Measurements from ENCODE around the gene POR.
"Not testable (repeated sequence)": the region's sequence is repeated elsewhere in the genome, so short reads cannot be mapped to it uniquely, and the experiment has no call there.

POR gene

DNA sequence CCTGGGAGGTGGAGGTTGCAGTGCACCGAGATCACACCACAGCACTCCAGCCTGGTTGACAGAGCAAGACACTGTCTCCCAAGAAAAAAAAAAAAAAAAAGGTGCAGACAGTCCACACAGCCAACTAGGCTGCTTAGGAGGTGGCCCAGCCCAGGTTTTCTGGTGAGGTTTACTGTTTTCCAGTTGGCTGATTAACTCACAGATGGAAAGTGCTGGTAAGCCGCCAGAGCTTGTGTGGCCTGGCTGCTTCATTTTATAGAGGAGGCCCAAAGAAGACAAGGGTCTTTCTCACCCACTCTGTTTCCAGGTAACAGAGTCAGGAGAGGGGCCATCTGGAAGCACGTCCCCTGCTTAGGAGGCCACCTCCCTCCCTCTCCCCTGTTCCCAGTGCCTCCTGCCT, 29.9 kb upstream of the POR start:
- peak; percentile 23 for DNase-seq (ENCODE audit: low spot score)

DNA sequence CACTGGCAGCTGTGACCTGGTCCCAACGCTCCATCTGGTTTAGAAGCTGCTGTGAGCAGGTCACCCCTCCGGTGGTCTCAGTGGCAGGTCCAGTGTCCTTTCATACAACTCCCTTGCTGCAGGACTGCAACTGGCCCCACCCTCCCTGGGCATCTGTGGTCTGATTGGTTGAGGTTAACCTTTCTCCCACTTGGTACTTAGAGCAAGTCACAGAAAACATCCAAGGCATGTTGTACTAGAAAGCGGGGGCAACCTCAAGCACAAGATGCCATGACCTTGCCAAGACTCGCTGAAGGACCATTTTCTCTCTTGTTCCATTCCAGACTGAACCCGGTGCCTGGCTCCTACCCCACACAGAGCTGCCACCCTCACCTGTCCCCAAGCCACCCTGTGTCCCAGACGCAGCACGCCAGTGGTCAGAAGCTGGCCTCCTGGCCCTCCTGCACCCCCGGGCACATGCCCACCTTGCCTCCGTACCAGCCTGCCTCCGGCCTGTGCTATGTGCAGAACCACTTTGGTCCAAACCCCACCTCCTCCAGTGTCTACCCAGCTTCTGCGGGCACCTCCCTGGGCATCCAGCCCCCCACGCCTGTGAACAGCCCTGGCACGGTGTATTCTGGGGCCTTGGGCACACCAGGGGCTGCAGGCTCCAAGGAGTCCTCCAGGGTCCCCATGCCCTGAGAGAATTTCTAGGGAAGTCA, 27.1 kb upstream of the POR start:
- DNase-seq (ENCODE audit: low spot score) = no peak

DNA sequence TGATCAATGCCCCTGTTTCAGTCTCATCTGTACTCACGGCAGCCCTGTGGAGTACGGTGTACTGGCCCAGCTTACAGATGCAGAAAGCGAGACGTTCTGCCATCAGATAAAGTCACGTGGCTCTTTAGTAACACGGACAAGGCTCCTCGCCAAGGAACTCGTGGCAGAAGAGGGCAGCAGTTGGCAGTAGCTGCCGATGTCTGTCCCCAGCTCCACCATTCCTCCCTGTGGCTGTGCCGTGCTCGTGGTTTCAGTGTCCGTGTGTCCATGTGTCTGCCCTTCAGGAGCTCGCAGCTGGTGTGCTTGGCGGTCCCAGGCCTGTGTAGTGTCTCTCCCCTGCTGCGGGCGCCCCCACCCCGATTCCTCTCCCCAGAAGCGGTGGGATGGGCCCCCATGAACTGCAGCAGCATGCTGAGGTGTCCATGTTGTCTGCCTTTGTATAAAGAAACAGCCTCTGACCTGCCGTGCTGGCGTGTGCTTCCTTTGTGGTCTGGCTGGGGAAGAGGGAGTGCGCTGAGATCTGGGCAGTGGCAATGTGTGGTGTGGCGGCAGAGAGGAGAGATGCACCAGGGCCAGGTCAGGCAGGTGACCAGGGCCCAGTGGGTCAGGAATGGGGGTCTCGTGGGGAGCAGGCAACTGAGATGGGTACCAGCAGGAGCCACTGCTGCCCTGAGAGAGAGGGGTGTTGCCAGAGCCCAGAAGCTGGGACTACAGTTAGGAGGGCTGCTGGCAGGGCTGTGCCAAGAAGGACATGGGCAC, 26.3 kb upstream of the POR start:
- no peak for DNase-seq (ENCODE audit: low spot score)

DNA sequence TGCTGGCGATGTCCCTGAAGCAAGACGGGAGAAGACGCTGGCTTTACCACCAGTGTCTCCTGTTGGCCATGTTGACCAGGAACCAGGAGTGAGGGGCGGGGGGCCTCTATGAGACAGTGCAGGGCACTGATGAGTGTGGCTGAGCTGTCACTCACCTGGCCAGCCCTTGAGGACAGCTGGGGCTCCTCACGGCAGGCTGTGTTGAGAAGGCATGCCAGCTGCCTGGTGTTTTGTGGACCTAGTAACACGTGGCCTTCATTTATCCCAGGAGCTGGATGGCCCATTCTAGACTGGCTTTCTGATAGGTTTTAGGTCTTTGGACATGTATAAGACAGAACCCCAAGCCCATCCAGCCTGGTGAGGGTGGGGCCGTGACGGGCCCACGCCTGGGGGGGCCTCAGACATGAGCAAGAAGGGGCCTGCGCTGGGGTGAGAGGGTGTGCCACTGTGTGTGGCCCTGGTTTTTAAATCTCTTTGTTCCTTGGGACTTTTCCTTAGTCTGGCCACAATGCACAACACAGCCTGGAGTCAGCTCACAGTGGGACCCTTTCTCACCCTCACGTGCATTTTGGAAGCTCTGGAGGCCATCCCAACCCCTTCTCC, 25.6 kb upstream of the POR start:
- no peak for DNase-seq (ENCODE audit: low spot score)

DNA sequence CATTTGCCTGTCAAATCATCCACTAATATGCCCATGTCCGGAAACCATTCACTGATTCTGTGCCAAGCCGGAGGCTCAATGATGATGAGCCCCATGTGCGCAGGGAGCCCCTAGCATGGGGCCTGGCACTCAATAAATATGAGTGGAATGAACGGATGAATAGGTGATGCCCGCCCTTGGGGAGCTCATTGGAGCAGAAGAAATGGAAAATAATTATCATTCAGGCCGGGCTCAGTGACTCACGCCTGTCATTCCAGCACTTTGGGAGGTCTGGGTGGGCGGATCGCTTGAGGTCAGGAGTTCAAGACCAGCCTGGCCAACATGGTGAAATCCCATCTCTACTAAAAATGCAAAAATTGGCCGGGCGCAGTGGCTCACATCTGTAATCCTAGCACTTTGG, 25.1 kb upstream of the POR start:
- peak; percentile 23 for DNase-seq (ENCODE audit: low spot score)

DNA sequence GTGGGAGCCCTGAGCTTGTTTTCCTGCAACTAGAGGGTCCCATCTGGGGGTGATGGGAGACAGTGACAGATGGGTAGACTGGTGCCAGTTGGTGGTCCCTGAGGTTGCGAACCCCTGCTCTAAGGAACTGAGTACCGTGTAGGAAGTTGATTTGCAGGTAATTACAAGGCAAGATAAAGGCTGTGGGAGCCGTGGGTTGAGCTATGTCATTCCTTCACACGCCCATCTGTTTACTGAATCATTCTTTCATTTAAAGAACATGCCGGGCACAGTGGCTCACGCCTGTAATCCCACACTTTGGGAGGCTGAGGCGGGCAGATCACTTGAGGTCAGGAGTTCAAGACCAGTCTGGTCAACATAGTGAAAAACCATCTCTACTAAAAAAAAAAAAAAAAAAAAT, 23.7 kb upstream of the POR start:
- DNase-seq (ENCODE audit: low spot score) = not testable (repeated sequence)

DNA sequence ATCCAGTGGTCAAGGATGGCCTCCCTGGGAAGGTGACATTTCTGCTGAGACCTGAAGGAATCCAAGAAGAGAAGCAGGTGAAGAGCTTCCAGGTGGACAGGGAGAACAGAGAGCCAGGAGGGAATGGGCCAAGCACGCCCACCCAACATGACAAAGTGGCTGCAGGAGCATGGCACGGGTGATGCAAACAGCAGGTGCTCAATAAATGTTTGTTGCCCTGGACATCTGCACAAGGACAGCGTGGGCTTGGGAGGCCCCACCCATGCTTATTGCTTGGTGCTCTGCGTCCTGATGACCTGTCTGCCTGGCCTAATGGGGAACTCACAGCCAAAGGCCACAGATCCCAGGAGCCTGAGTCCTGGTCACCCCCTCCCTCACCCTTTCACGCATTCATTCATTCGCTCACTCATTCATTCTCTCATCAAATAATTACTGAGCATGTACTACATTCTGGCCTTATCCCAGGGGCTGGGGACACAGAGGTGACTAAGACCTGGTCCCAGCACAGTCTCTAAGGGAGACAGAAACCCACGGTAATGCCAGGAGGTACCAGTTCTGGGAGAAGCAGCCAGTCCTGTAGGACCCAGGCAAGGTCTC, 23.0 kb upstream of the POR start:
- no peak for DNase-seq (ENCODE audit: low spot score)

DNA sequence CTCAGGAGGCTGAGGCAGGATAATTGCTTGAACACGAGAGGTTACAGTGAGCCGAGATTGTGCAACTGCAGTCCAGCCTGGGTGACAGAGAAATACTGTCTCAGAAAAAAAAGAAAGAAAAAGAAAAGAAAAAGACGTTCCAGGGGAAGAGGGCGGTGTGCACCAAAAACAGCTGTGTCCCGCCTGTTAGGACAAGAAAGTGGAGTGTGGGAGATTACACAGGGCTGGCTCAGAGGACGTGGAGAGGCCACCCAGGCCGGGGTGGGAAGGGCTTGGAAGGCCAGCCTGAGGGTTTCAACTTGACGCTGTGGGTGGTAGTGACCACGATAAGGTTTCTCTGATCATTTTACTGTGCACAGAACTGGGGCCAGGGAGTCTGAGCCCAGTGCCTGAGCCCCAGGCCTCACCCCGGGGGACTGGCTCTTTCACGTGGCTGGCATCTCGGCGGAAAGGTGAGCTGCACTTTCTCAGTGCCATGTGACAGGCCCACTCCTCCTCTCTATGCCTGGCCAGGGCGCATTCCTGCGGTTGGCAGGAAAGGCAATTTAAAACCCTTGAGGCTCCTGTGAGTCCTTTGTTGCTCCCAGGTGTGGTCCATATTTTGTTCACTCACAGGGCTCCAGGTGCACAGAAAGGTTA, 22.2 kb upstream of the POR start:
- DNase-seq (ENCODE audit: low spot score) = peak; percentile 61

DNA sequence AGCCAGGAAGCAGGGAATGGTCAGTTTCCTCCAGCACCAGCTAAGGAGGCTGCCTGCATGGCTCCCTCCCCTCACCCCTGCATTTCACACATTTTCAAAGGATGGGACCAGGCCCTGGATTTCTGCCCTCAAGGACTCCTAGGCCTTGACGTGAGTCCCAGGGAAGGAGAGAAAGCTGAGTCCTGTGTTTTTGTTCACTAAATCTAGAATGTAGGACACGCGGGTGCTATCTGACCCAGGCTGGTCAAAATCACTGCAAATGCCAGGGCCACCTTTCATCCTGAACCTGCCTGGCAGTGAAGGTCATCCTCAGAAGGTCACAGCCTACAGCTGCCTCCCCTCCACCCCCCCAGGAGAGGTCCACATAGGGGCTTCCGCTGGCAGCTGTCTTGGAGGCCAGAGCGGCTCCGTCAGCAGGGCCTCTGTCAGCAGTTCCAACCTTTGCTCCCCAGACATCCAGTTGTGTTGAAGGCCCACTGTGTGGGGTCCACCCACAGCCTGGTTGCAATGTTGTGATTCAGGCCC, 18.1 kb upstream of the POR start:
- no peak for DNase-seq (ENCODE audit: low spot score)

DNA sequence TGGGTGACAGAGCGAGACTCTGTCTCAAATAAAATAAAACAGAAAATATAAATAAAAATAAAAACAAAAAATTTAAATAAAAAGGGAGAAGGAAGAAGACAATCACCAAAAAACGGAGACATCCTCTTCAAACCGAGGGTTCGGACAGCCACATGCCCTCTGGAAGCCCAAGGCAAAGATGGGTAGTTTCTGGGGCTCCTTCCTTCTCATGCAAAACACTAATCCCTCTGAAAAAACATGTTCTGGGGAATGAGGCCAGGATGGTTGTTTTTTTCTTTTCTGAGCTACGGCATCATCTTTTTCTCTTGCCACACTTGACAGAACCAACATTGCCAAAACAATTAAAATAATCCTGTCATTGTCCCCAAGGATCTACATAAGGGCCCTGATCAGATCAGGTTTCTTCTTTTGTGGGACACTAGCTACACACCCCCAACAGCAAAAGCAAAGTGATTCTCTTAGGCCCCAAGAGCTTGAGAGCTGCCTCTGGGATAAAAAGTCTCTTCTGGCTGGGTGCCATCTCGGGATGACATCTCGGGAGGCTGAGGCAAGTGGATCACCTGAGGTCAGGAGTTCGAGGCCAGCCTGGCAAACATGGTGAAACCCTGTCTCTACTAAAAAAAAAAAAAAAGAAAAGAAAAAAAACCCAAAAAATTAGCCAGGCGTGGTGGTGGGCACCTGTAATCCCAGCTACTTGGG, 14.2 kb upstream of the POR start:
- DNase-seq (ENCODE audit: low spot score) = no peak

DNA sequence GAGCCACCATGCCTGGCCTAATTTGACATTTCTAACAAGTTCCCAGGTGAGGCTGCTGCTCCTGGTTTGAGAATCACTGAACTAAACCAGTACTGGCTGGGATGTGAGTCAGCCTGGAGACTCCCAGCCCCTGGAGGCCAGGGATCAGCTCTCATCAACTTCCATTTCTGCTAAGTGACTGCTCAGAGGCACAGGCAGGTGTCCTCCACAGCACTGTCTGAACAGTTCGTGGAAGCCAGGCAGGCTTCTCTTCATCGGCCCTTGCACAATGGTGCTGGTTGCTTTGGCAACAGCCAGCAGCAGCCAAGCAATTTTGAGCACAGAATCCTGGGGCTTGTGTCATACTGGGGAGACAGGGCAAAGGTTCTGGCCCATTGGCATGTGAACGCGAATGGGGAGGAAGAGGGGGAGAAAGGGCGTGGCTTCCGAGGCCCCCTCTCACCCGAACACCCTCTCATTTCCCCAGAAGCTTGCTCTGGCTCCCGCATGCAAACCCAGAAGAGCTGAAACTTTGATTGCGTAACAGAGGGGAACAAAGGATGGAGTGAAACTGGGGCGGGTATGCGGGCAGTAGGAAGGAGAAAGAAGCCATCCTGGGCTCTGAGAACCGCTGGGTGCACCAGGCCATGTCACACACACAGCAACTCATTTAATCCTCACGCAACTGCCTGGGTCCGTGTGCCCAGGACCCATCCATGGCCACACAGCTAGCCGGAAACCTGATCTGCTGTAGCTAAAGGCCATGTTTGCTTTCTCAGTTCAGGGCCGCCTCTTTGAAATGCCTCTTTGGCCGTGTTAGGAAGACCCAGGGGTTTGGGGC, 9.0 kb upstream of the POR start:
- DNase-seq (ENCODE audit: low spot score) = peak; percentile 91

DNA sequence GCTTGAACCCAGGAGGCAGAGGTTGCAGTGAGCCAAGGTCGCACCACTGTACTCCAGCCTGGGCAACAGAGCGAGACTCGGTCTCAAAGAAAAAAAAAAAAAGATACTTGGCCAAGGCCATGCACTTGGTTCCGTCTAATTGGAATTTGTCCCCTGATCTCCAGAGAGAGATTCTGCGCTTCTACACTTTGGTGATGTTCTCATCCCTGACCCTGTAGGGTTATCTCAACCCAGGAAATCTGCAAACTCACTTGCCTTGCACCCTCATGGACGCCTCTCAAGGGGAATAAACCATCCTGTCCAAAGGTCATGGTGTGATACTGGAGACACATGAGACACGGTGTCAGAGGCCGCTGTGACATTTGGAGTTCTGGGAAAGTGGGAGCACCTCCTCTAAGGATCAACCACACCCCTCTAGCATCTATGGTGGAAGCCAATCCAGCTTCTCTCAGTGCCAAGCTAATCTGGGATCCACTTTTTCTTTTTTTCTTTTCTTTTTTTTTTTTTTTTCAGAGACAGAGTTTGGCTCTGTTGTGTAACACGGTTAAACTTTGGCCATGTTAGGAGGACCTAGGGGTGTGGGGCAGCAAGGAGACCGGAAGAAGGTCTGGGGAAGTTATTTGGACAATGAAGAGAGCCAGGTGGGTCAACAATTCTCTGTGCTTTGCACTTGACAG, 7.8 kb upstream of the POR start:
- DNase-seq (ENCODE audit: low spot score) = no peak

DNA sequence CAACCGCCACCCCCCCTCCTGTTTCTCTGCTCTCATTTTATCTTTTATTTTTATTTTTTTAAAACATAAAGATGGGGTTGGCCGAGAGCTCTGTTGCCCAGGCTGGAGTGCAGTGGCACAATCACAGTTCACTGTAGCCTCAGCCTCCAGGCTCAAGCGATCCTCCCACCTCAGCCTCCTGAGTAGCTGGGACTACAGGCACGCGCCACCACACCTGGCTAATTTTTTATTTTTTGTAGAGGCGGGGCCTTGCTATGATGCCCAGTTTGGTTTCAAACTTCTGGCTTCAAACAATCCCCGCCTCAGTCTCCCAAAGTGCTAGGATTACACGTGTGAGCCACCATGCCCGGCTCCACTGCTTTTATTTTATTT, 7.3 kb upstream of the POR start:
- DNase-seq (ENCODE audit: low spot score) = not testable (repeated sequence)

DNA sequence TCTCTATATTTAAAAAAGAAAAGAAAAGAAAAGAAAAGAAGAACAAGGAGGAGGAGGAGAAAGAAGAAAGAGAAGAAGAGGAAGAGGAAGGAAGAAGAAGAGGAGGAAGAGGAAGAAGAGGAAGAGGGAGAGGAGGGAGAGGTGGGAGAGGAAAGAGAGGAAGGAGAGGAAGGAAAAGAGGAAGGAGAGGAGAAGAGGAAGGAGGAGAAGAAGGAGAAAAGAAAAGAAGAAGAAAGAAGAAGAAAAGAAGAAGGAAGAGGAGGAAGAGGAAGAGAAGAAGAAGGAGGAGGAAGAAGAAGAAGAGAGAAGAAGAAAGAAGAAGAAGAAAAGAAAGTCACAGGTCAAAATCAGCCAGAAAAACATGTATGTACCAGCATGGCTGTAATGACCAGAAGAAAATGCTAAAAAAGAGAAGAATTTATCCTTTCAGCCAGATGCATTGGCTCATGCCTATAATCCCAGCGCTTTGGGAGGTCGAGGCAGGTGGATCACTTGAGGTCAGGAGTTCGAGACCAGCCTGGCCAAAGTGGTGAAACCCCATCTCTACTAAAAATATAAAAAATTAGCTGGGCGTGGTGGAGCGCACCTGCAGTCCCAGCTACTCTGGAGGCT, 5.3 kb upstream of the POR start:
- no peak for DNase-seq (ENCODE audit: low spot score)

DNA sequence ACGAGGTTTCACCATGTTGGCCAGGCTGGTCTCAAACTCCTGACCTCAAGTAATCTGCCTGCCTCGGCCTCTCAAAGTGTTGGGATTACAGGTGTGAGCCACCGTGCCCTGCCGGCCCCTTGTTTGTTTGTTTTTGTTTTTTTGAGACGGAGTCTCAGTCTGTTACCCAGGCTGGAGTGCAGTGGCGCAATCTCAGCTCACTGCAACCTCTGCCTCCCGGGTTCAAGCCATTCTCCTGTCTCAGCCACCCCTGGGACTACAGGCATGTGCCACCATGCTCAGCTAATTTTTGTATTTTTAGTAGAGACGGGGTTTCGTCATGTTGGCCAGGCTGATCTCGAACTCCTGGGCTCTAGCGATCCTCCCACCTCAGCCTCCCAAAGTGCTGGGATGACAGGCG, 3.8 kb upstream of the POR start:
- not testable (repeated sequence) for DNase-seq (ENCODE audit: low spot score)

DNA sequence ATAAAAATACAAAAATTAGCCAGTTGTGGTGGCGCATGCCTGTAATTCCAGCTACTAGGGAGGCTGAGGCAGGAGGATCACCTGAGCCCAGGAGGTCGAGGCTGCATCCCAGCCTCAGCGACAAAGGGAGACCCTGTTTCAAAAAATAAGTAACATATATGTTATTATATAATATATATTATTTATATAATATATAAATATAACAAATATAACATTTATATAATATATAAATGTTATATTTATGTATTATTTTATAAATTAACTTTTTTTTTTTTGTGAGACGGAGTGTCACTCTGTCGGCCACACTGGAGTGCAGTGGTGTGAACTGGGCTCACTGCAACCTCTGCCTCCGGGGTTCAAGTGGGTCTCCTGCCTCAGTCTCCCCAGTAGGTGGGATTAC, 1.5 kb upstream of the POR start:
- DNase-seq (ENCODE audit: low spot score) = no peak

DNA sequence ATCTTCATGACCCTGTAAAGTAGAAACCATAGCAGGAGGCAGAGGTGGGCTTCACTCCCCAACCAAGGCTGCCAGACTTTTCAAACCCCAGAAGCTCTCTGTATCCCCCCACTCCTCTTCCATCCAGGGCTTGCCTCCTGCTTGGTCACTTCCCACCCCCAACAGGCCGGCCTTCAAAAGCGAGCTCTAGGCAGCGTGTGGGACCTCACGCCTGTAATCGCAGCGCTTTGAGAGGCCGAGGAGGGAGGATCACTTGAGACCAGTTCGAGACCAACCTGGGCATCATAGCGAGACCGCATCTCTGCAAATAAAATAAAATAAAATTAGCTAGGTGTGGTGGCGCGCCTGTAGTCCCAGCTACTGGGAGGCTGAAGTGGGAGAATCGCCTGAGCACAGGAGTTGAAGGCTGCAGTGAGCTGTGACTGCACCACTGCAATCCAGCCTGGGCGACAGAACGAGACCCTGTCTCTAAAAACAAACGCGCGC, 743 bp upstream of the POR start:
- DNase-seq (ENCODE audit: low spot score) = no peak

DNA sequence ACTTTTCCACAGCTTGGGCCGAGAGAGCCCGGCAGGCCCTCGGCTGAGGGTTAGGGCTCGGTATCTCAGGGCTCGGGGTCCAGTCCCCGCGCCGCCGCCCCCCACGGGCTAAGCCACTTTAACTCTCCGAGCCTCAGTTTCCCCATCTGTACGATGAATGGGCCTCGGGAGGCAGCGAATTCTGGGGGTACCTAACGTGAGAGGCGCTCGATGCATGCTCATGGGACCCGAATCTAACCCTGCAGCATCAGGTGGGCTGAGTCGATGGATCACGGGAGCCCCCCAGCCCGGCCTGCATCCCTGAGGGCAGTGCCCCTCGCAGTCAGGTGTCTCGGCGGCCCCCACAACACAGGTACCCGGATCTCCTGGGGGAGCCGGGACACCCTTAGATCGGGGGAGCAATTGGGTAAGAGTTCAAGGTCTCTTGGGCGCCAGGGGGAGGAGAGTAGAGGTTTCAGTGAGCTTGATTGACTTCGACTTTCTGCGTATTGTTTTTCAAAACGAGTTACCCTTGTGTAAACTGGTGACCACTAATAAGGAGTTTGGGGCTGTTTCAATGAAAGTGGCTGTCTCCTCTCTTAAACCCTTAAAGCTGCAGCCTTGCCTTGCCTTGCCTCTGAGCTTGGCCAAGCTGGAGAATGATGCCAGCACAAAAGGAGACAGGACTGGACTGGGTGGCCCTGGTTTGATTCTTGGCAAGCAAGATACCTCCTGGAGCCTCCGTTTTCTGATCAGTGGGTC, 631 bp downstream of the POR start:
- peak; percentile 22 for DNase-seq (ENCODE audit: low spot score)

DNA sequence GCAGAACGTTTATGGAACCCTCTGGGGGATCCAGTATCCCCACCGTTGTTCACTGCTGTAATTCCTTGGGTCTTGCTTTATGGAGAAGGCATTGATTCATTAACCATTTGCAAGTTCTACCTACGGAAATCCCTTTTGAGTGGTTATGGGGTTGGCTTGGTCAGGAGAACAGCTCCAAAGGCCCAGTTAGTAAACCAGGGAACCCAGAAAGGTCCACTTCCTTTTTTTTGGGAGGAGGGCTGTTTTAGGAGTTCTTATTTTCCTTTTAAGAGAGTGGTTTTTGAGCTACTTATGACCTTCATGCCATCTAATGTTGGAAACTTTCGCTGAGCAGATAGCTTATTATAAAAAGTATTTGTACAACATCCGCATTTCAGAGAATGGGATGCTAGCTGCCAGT, 1.3 kb downstream of the POR start:
- DNase-seq (ENCODE audit: low spot score) = no peak

Measured in kidney tubule cell (primary cell).